Measurements from ENCODE around the gene ZMYND11.

DNA sequence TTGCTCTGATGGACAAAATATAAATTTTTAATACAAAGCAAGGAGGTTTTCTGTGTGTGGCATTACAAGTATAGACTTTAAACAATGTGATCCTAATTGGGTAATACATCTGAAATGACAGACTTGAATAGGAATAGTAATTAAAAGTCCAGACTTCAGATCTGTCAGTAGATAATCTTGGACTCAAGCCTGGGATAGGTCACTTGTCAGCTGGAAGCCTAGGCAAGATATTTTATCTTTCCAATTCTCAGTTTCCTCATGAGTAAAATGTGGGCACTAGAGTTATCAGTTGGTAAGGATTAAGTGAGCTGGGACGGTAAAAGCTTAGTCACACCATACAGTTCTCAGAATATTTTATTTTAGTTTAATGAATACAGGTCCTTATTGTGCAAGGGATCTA is 10.4 kb upstream of the ZMYND11 start:
- TF ChIP-seq, protein P1, sequence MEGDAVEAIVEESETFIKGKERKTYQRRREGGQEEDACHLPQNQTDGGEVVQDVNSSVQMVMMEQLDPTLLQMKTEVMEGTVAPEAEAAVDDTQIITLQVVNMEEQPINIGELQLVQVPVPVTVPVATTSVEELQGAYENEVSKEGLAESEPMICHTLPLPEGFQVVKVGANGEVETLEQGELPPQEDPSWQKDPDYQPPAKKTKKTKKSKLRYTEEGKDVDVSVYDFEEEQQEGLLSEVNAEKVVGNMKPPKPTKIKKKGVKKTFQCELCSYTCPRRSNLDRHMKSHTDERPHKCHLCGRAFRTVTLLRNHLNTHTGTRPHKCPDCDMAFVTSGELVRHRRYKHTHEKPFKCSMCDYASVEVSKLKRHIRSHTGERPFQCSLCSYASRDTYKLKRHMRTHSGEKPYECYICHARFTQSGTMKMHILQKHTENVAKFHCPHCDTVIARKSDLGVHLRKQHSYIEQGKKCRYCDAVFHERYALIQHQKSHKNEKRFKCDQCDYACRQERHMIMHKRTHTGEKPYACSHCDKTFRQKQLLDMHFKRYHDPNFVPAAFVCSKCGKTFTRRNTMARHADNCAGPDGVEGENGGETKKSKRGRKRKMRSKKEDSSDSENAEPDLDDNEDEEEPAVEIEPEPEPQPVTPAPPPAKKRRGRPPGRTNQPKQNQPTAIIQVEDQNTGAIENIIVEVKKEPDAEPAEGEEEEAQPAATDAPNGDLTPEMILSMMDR (IDR thresholded peaks at IDR 0.05) = no peak
- TF ChIP-seq POLR2AphosphoS5 (IDR thresholded peaks at IDR 0.05; ENCODE audit: low read depth, low read length) = no peak
- TF ChIP-seq, protein P2, sequence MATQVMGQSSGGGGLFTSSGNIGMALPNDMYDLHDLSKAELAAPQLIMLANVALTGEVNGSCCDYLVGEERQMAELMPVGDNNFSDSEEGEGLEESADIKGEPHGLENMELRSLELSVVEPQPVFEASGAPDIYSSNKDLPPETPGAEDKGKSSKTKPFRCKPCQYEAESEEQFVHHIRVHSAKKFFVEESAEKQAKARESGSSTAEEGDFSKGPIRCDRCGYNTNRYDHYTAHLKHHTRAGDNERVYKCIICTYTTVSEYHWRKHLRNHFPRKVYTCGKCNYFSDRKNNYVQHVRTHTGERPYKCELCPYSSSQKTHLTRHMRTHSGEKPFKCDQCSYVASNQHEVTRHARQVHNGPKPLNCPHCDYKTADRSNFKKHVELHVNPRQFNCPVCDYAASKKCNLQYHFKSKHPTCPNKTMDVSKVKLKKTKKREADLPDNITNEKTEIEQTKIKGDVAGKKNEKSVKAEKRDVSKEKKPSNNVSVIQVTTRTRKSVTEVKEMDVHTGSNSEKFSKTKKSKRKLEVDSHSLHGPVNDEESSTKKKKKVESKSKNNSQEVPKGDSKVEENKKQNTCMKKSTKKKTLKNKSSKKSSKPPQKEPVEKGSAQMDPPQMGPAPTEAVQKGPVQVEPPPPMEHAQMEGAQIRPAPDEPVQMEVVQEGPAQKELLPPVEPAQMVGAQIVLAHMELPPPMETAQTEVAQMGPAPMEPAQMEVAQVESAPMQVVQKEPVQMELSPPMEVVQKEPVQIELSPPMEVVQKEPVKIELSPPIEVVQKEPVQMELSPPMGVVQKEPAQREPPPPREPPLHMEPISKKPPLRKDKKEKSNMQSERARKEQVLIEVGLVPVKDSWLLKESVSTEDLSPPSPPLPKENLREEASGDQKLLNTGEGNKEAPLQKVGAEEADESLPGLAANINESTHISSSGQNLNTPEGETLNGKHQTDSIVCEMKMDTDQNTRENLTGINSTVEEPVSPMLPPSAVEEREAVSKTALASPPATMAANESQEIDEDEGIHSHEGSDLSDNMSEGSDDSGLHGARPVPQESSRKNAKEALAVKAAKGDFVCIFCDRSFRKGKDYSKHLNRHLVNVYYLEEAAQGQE (IDR thresholded peaks at IDR 0.05; ENCODE audit: insufficient read depth in 1 of 2, low read depth in 2 of 2, low read length in 1 of 2) = no peak
- no peak for TF ChIP-seq SIN3A (IDR thresholded peaks at IDR 0.05; ENCODE audit: borderline replicate concordance, insufficient read depth, low read depth, low read length)

All from Panc1 (cell line).